ENCODE measurements around the gene TEX2.
"Not testable (repeated sequence)": the region's sequence is repeated elsewhere in the genome, so short reads cannot be mapped to it uniquely, and the experiment has no call there.

The TEX2 gene

GRCh38 chr17:64198331-64199090 lies 64.5 kb downstream of the TEX2 start:
- peaks cover 33% of the 10 kb centered on the region for H3K4me1 ChIP-seq (ENCODE audit: control insufficient read depth, insufficient read depth, low read length, unreplicated experiment)
- H3K27ac ChIP-seq (ENCODE audit: low read depth, low read length): no peak overlapping the region
- H3K4me3 ChIP-seq (ENCODE audit: low read depth, low read length): no peak overlapping the region
- no peaks in the 10 kb centered on the region for H3K36me3 ChIP-seq (ENCODE audit: insufficient read depth, low read length)
- H3K79me2 ChIP-seq (ENCODE audit: control insufficient read depth, insufficient read depth, low read length, unreplicated experiment): no peaks in the 10 kb centered on the region
- H2AFZ ChIP-seq (ENCODE audit: low read length, unreplicated experiment): no peak overlapping the region
- H3K27me3 ChIP-seq (ENCODE audit: insufficient read depth, low read length): no peaks in the 10 kb centered on the region

GRCh38 chr17:64196601-64197000 lies 66.5 kb downstream of the TEX2 start:
- no peaks in the 10 kb centered on the region for H3K79me2 ChIP-seq (ENCODE audit: control insufficient read depth, insufficient read depth, low read length, unreplicated experiment)
- peaks cover 18% of the 10 kb centered on the region for H3K4me1 ChIP-seq (ENCODE audit: control insufficient read depth, insufficient read depth, low read length, unreplicated experiment)
- H3K27me3 ChIP-seq (ENCODE audit: insufficient read depth, low read length): no peaks in the 10 kb centered on the region
- peaks cover 4% of the 10 kb centered on the region; the same call in 1 of the 2 replicates for H3K36me3 ChIP-seq (ENCODE audit: insufficient read depth, low read length)
- H3K27ac ChIP-seq (ENCODE audit: low read depth, low read length): peak overlapping the region; percentile 24; the same call in 1 of the 2 replicates
- H3K4me3 ChIP-seq (ENCODE audit: low read depth, low read length): no peak overlapping the region
- H2AFZ ChIP-seq (ENCODE audit: low read length, unreplicated experiment): no peak overlapping the region

GRCh38 chr17:64193561-64193960 lies 69.5 kb downstream of the TEX2 start:
- no peak overlapping the region for H2AFZ ChIP-seq (ENCODE audit: low read length, unreplicated experiment)
- no peak overlapping the region for H3K4me3 ChIP-seq (ENCODE audit: low read depth, low read length)
- no peaks in the 10 kb centered on the region for H3K79me2 ChIP-seq (ENCODE audit: control insufficient read depth, insufficient read depth, low read length, unreplicated experiment)
- H3K36me3 ChIP-seq (ENCODE audit: insufficient read depth, low read length): peaks cover 4% of the 10 kb centered on the region; the same call in 1 of the 2 replicates
- peaks cover 9% of the 10 kb centered on the region for H3K4me1 ChIP-seq (ENCODE audit: control insufficient read depth, insufficient read depth, low read length, unreplicated experiment)
- no peaks in the 10 kb centered on the region for H3K27me3 ChIP-seq (ENCODE audit: insufficient read depth, low read length)
- no peak overlapping the region for H3K27ac ChIP-seq (ENCODE audit: low read depth, low read length)

GRCh38 chr17:64192589-64192988 lies 70.5 kb downstream of the TEX2 start:
- H3K4me1 ChIP-seq (ENCODE audit: control insufficient read depth, insufficient read depth, low read length, unreplicated experiment): peaks cover 9% of the 10 kb centered on the region
- H3K36me3 ChIP-seq (ENCODE audit: insufficient read depth, low read length): peaks cover 4% of the 10 kb centered on the region; the same call in 1 of the 2 replicates
- H3K4me3 ChIP-seq (ENCODE audit: low read depth, low read length): no peak overlapping the region

GRCh38 chr17:64190472-64190871 lies 72.6 kb downstream of the TEX2 start:
- H3K4me1 ChIP-seq (ENCODE audit: control insufficient read depth, insufficient read depth, low read length, unreplicated experiment): no peaks in the 10 kb centered on the region
- no peaks in the 10 kb centered on the region for H3K27me3 ChIP-seq (ENCODE audit: insufficient read depth, low read length)
- H3K27ac ChIP-seq (ENCODE audit: low read depth, low read length): no peak overlapping the region
- H2AFZ ChIP-seq (ENCODE audit: low read length, unreplicated experiment): no peak overlapping the region
- H3K36me3 ChIP-seq (ENCODE audit: insufficient read depth, low read length): peaks cover 4% of the 10 kb centered on the region; the same call in 1 of the 2 replicates
- no peaks in the 10 kb centered on the region for H3K79me2 ChIP-seq (ENCODE audit: control insufficient read depth, insufficient read depth, low read length, unreplicated experiment)
- H3K4me3 ChIP-seq (ENCODE audit: low read depth, low read length): no peak overlapping the region

More at GRCh38 chr17:64192589-64192988, 70.5 kb downstream of the TEX2 start:
- Histone ChIP-seq H2AFZ (ENCODE audit: low read length, unreplicated experiment) (no peak overlapping the region), H3K79me2 (ENCODE audit: control insufficient read depth, insufficient read depth, low read length, unreplicated experiment) (no peaks in the 10 kb centered on the region), H3K27me3 (ENCODE audit: insufficient read depth, low read length) (no peaks in the 10 kb centered on the region), H3K27ac (ENCODE audit: low read depth, low read length) (no peak overlapping the region)

- H2AFZ ChIP-seq (ENCODE audit: low read length, unreplicated experiment): no peak overlapping the region
- H3K79me2 ChIP-seq (ENCODE audit: control insufficient read depth, insufficient read depth, low read length, unreplicated experiment): no peaks in the 10 kb centered on the region
- no peak overlapping the region for H3K27ac ChIP-seq (ENCODE audit: low read depth, low read length)
- no peaks in the 10 kb centered on the region for H3K27me3 ChIP-seq (ENCODE audit: insufficient read depth, low read length)
- no peak overlapping the region for H3K4me3 ChIP-seq (ENCODE audit: low read depth, low read length)
- peaks cover 4% of the 10 kb centered on the region; the same call in 1 of the 2 replicates for H3K36me3 ChIP-seq (ENCODE audit: insufficient read depth, low read length)
- peaks cover 8% of the 10 kb centered on the region for H3K4me1 ChIP-seq (ENCODE audit: control insufficient read depth, insufficient read depth, low read length, unreplicated experiment)
These were observed 75.0 kb downstream of the TEX2 start for GRCh38 chr17:64188088-64188487.

GRCh38 chr17:64187093-64187895 lies 75.8 kb downstream of the TEX2 start:
- Histone ChIP-seq H3K4me3 (ENCODE audit: low read depth, low read length) (no peak overlapping the region), H3K36me3 (ENCODE audit: insufficient read depth, low read length) (peaks cover 4% of the 10 kb centered on the region; the same call in 1 of the 2 replicates), H3K79me2 (ENCODE audit: control insufficient read depth, insufficient read depth, low read length, unreplicated experiment) (no peaks in the 10 kb centered on the region), H3K27ac (ENCODE audit: low read depth, low read length) (no peak overlapping the region), H3K4me1 (ENCODE audit: control insufficient read depth, insufficient read depth, low read length, unreplicated experiment) (peaks cover 8% of the 10 kb centered on the region), H2AFZ (ENCODE audit: low read length, unreplicated experiment) (no peak overlapping the region), H3K27me3 (ENCODE audit: insufficient read depth, low read length) (no peaks in the 10 kb centered on the region)

- H3K27me3 ChIP-seq (ENCODE audit: insufficient read depth, low read length): no peaks in the 10 kb centered on the region
- H3K27ac ChIP-seq (ENCODE audit: low read depth, low read length): no peak overlapping the region
- no peak overlapping the region for H3K4me3 ChIP-seq (ENCODE audit: low read depth, low read length)
- no peak overlapping the region for H2AFZ ChIP-seq (ENCODE audit: low read length, unreplicated experiment)
- peaks cover 8% of the 10 kb centered on the region for H3K4me1 ChIP-seq (ENCODE audit: control insufficient read depth, insufficient read depth, low read length, unreplicated experiment)
- no peaks in the 10 kb centered on the region for H3K36me3 ChIP-seq (ENCODE audit: insufficient read depth, low read length)
- H3K79me2 ChIP-seq (ENCODE audit: control insufficient read depth, insufficient read depth, low read length, unreplicated experiment): no peaks in the 10 kb centered on the region
These were observed 76.6 kb downstream of the TEX2 start for GRCh38 chr17:64186171-64187092.

- not testable (repeated sequence) for H2AFZ ChIP-seq (ENCODE audit: low read length, unreplicated experiment)
These were observed 77.5 kb downstream of the TEX2 start for GRCh38 chr17:64185557-64185956.

GRCh38 chr17:64185101-64185500 lies 78.0 kb downstream of the TEX2 start:
- H3K4me1 ChIP-seq (ENCODE audit: control insufficient read depth, insufficient read depth, low read length, unreplicated experiment): peaks cover 14% of the 10 kb centered on the region
- no peaks in the 10 kb centered on the region for H3K36me3 ChIP-seq (ENCODE audit: insufficient read depth, low read length)
- H3K27ac ChIP-seq (ENCODE audit: low read depth, low read length): no peak overlapping the region

More at GRCh38 chr17:64185557-64185956, 77.5 kb downstream of the TEX2 start:
- H3K27ac ChIP-seq (ENCODE audit: low read depth, low read length); H3K27me3 ChIP-seq (ENCODE audit: insufficient read depth, low read length); H3K4me3 ChIP-seq (ENCODE audit: low read depth, low read length); H3K79me2 ChIP-seq (ENCODE audit: control insufficient read depth, insufficient read depth, low read length, unreplicated experiment); H3K36me3 ChIP-seq (ENCODE audit: insufficient read depth, low read length); H3K4me1 ChIP-seq (ENCODE audit: control insufficient read depth, insufficient read depth, low read length, unreplicated experiment): not testable (repeated sequence)

More at GRCh38 chr17:64185101-64185500, 78.0 kb downstream of the TEX2 start:
- H3K4me3 ChIP-seq (ENCODE audit: low read depth, low read length): no peak overlapping the region
- no peak overlapping the region for H2AFZ ChIP-seq (ENCODE audit: low read length, unreplicated experiment)
- no peaks in the 10 kb centered on the region for H3K79me2 ChIP-seq (ENCODE audit: control insufficient read depth, insufficient read depth, low read length, unreplicated experiment)
- no peaks in the 10 kb centered on the region for H3K27me3 ChIP-seq (ENCODE audit: insufficient read depth, low read length)

Data from ACC112 (cell line).